Keratinocyte (primary cell): ENCODE data around the gene HIC2.
"Not testable (repeated sequence)": the region's sequence is repeated elsewhere in the genome, so short reads cannot be mapped to it uniquely, and the experiment has no call there.

ENCODE experiments used
- EZH2 ChIP-seq: IDR thresholded peaks from one replicate; pipeline ENCODE4 v1.6.1; 2012; ENCODE audit warnings: inconsistent platforms, mild to moderate bottlenecking, low read length, moderate library complexity
- TF ChIP-seq, protein P1 (sequence below), 3 experiments: IDR thresholded peaks in 1 of 3; conservative IDR thresholded peaks in 1 of 3; optimal IDR thresholded peaks in 1 of 3; 2 replicates in 2 of 3; 3 replicates in 1 of 3; pipeline versions ENCODE3 to v1.5.1; 2011; ENCODE audit warnings: low read length in 3 of 3, mild to moderate bottlenecking in 3 of 3, moderate library complexity in 2 of 3, control low read depth in 1 of 3, inconsistent platforms in 1 of 3; ENCODE audit not compliant: insufficient read depth in 2 of 3; ENCODE audit errors: extremely low read depth in 1 of 3

DNA sequence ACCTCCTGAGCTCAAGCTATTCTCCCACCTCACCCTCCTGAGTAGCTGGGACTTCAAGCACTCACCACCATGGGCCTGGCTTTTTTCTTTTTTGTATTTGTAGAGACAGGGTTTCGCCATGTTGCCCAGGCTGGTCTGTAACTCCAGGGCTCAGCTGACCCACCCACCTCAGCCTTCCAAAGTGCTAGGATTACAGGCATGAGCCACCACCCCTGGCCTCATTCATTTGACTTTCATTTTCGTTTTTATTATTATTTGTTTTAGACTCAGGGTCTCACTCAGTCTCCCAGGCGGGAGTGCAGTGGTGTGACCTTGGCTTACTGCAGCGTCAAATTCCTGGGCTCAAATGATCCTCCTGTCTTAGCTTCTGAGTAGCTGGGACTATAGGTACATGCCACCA lies 9.4 kb upstream of the HIC2 start:
- TF ChIP-seq, protein P1, sequence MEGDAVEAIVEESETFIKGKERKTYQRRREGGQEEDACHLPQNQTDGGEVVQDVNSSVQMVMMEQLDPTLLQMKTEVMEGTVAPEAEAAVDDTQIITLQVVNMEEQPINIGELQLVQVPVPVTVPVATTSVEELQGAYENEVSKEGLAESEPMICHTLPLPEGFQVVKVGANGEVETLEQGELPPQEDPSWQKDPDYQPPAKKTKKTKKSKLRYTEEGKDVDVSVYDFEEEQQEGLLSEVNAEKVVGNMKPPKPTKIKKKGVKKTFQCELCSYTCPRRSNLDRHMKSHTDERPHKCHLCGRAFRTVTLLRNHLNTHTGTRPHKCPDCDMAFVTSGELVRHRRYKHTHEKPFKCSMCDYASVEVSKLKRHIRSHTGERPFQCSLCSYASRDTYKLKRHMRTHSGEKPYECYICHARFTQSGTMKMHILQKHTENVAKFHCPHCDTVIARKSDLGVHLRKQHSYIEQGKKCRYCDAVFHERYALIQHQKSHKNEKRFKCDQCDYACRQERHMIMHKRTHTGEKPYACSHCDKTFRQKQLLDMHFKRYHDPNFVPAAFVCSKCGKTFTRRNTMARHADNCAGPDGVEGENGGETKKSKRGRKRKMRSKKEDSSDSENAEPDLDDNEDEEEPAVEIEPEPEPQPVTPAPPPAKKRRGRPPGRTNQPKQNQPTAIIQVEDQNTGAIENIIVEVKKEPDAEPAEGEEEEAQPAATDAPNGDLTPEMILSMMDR (optimal IDR thresholded peaks at IDR 0.05 in 1 of 3, IDR thresholded peaks at IDR 0.05 in 1 of 3, conservative IDR thresholded peaks at IDR 0.05 in 1 of 3; ENCODE audit: extremely low read depth in 1 of 3, insufficient read depth in 2 of 3, low read length in 3 of 3), result not testable (repeated sequence)
- TF ChIP-seq EZH2, result not testable (repeated sequence)
